HG02884 (cell line): ENCODE data around the gene FNDC7.
A peak's percentile ranks its signal among the peaks of the same experiment; 100 is the strongest.
"Not testable (repeated sequence)": the region's sequence is repeated elsewhere in the genome, so short reads cannot be mapped to it uniquely, and the experiment has no call there.

ENCODE experiments used
- ATAC-seq: cut with Tn5 transposase; IDR thresholded peaks from one replicate; pipeline ENCODE4 v1.9.1; 2021; ENCODE audit warnings: mild to moderate bottlenecking, moderate library complexity; ENCODE audit not compliant: unreplicated experiment

FNDC7 gene

GRCh38 chr1:108692724-108693655 lies 19.7 kb upstream of the FNDC7 start:
- ATAC-seq = peak; percentile 56

GRCh38 chr1:108695535-108695934 lies 17.2 kb upstream of the FNDC7 start:
- no peak for ATAC-seq

- ATAC-seq = no peak
Measured at GRCh38 chr1:108699375-108700332, 13.1 kb upstream of the FNDC7 start.

GRCh38 chr1:108701176-108701849 lies 11.4 kb upstream of the FNDC7 start:
- ATAC-seq = no peak

GRCh38 chr1:108702109-108702508 lies 10.6 kb upstream of the FNDC7 start:
- not testable (repeated sequence) for ATAC-seq

- no peak for ATAC-seq
Measured at GRCh38 chr1:108703939-108704338, 8.8 kb upstream of the FNDC7 start.

GRCh38 chr1:108704496-108704895 lies 8.2 kb upstream of the FNDC7 start:
- ATAC-seq = no peak

GRCh38 chr1:108706643-108707042 lies 6.1 kb upstream of the FNDC7 start:
- no peak for ATAC-seq

GRCh38 chr1:108708691-108709660 lies 3.7 kb upstream of the FNDC7 start:
- ATAC-seq = no peak

GRCh38 chr1:108715932-108716331 lies 3.2 kb downstream of the FNDC7 start:
- ATAC-seq = no peak

- ATAC-seq = no peak
Measured at GRCh38 chr1:108716437-108717230, 3.9 kb downstream of the FNDC7 start.

- no peak for ATAC-seq
Measured at GRCh38 chr1:108717774-108718316, 5.1 kb downstream of the FNDC7 start.

- ATAC-seq = no peak
Measured at GRCh38 chr1:108718927-108719655, 6.4 kb downstream of the FNDC7 start.

GRCh38 chr1:108719656-108720435 lies 7.1 kb downstream of the FNDC7 start:
- ATAC-seq = no peak

GRCh38 chr1:108722292-108722691 lies 9.6 kb downstream of the FNDC7 start:
- no peak for ATAC-seq

GRCh38 chr1:108725906-108726305 lies 13.2 kb downstream of the FNDC7 start:
- ATAC-seq = no peak

GRCh38 chr1:108728327-108728923 lies 15.7 kb downstream of the FNDC7 start:
- ATAC-seq = no peak
